D721Med (cell line): ENCODE results near the gene IRX6.

ENCODE experiments used
- DNase-seq: peaks from one replicate; pipeline ENCODE4 v3.0.0; 2011; ENCODE audit warnings: low spot score; ENCODE audit not compliant: insufficient read length
- FAIRE-seq: peaks from 2 replicates; lab custom pipeline; 2011; peaks lifted over from hg19 to GRCh38; lab: Jason Lieb, UNC
- TF ChIP-seq, protein P1 (sequence below): IDR thresholded peaks from 2 replicates; pipeline ENCODE4 v1.5.1; 2012; ENCODE audit warnings: mild to moderate bottlenecking, control low read depth; ENCODE audit not compliant: insufficient read depth; ENCODE audit errors: missing control alignments

IRX6 gene

DNA sequence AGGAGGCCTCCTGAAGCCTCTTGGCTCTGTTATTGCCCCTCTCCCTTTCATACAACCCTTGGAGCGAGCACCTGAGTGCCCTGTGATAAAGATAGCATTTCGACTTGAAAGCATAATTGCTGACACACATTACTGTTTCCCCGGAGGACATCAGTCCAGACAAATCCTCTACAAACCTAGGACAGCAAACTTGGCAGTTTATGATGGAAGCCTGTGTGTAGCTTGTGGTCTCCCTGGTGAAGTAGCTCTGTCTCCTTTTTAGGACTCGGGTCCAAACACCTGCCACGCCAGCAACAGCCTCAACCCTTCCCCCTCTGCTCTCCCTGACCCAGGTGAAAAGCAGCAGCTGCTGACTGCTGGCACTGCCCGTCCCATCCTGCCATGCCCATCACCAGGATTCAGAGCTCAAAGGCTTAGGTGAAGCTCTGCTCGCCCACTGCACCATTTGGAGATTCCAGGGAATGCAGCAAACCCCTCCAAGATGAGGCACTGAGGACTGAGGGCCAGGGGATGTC is 55.9 kb downstream of the IRX6 start:
- FAIRE-seq (no peak), DNase-seq (no peak)
- TF ChIP-seq, protein P1, sequence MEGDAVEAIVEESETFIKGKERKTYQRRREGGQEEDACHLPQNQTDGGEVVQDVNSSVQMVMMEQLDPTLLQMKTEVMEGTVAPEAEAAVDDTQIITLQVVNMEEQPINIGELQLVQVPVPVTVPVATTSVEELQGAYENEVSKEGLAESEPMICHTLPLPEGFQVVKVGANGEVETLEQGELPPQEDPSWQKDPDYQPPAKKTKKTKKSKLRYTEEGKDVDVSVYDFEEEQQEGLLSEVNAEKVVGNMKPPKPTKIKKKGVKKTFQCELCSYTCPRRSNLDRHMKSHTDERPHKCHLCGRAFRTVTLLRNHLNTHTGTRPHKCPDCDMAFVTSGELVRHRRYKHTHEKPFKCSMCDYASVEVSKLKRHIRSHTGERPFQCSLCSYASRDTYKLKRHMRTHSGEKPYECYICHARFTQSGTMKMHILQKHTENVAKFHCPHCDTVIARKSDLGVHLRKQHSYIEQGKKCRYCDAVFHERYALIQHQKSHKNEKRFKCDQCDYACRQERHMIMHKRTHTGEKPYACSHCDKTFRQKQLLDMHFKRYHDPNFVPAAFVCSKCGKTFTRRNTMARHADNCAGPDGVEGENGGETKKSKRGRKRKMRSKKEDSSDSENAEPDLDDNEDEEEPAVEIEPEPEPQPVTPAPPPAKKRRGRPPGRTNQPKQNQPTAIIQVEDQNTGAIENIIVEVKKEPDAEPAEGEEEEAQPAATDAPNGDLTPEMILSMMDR: no peak
